Neuronal stem cell (in vitro differentiated cells): ENCODE results near the gene FANK1.

Experiments
- DNase-seq: peaks from one replicate; pipeline ENCODE4 v3.0.0-alpha.2; 2013; ENCODE audit warnings: low spot score
- H2AFZ ChIP-seq: one replicate; pipeline ENCODE4 v1.6.1; 2013; ENCODE audit warnings: mild to moderate bottlenecking, low read length, inconsistent platforms
- H2AK5ac ChIP-seq: 2 replicates; pipeline ENCODE4 v1.6.1; 2013; ENCODE audit warnings: low read depth, mild to moderate bottlenecking, inconsistent platforms, low read length, moderate library complexity, mixed read lengths
- H2BK120ac ChIP-seq: 2 replicates; pipeline ENCODE4 v1.6.1; 2013; ENCODE audit warnings: low read depth, mild to moderate bottlenecking, inconsistent platforms, low read length, moderate library complexity, mixed read lengths
- H2BK12ac ChIP-seq: one replicate; pipeline ENCODE4 v1.6.1; 2013; ENCODE audit warnings: low read length, inconsistent platforms
- H2BK15ac ChIP-seq: 2 replicates; pipeline ENCODE4 v1.6.1; 2013; ENCODE audit warnings: mild to moderate bottlenecking, low read length, inconsistent platforms, mixed read lengths
- H2BK5ac ChIP-seq: one replicate; pipeline ENCODE4 v1.6.1; 2013; ENCODE audit warnings: inconsistent platforms, mild to moderate bottlenecking, low read length, moderate library complexity
- H3K14ac ChIP-seq: one replicate; pipeline ENCODE4 v1.6.1; 2013; ENCODE audit warnings: low read length, inconsistent platforms
- H3K18ac ChIP-seq: 2 replicates; pipeline ENCODE4 v1.6.1; 2013; ENCODE audit warnings: low read length, inconsistent platforms
- H3K23ac ChIP-seq: 2 replicates; pipeline ENCODE4 v1.6.1; 2013; ENCODE audit warnings: low read depth, mild to moderate bottlenecking, mixed read lengths, low read length, inconsistent platforms; ENCODE audit not compliant: poor library complexity
- H3K27ac ChIP-seq: replicated peaks from 3 replicates; pipeline ENCODE4 v1.5.1; 2013; ENCODE audit warnings: low read length, inconsistent platforms
- H3K27me3 ChIP-seq, 3 experiments: 2 replicates each; pipeline ENCODE4 v1.6.1; 2013; ENCODE audit warnings: low read length in 3 of 3, mild to moderate bottlenecking in 2 of 3, inconsistent platforms in 1 of 3, low read depth in 1 of 3, mixed read lengths in 1 of 3, moderate library complexity in 1 of 3; ENCODE audit not compliant: control insufficient read depth in 3 of 3, insufficient read depth in 3 of 3
- H3K36me3 ChIP-seq, 2 donors: replicated peaks in 1 of 2; 2 replicates each; pipeline ENCODE4 v1.6.1; 2013; ENCODE audit warnings: low read length in 2 of 2; ENCODE audit not compliant: control insufficient read depth in 2 of 2, insufficient read depth in 2 of 2
- H3K4ac ChIP-seq: 2 replicates; pipeline ENCODE4 v1.6.1; 2013; ENCODE audit warnings: inconsistent platforms, mild to moderate bottlenecking, low read length, moderate library complexity
- H3K4me1 ChIP-seq, 2 donors: 1 replicate in 1 of 2; 2 replicates in 1 of 2; pipeline ENCODE4 v1.6.1; 2013; ENCODE audit warnings: low read length in 2 of 2, low read depth in 1 of 2; ENCODE audit not compliant: control insufficient read depth in 2 of 2, insufficient read depth in 1 of 2
- H3K4me2 ChIP-seq: one replicate; pipeline ENCODE4 v1.6.1; 2013; ENCODE audit warnings: mild to moderate bottlenecking, low read length, inconsistent platforms; ENCODE audit not compliant: insufficient read depth, poor library complexity, severe bottlenecking
- H3K4me3 ChIP-seq, 2 donors: 2 replicates each; pipeline ENCODE4 v1.5.1; 2013; ENCODE audit warnings: low read length in 2 of 2, mild to moderate bottlenecking in 2 of 2, inconsistent platforms in 1 of 2, moderate library complexity in 1 of 2
- H3K79me1 ChIP-seq: one replicate; pipeline ENCODE4 v1.6.1; 2013; ENCODE audit warnings: low read depth, mild to moderate bottlenecking, inconsistent platforms, low read length, moderate library complexity
- H3K9ac ChIP-seq: one replicate; pipeline ENCODE4 v1.6.1; 2013; ENCODE audit warnings: mild to moderate bottlenecking, low read depth, low read length, inconsistent platforms; ENCODE audit not compliant: poor library complexity
- H3K9me3 ChIP-seq, 2 donors: replicated peaks in 1 of 2; 2 replicates each; pipeline versions ENCODE3 to v1.6.1; 2013; ENCODE audit warnings: low read length in 2 of 2, mild to moderate bottlenecking in 2 of 2, inconsistent platforms in 1 of 2, low read depth in 1 of 2, mixed read lengths in 1 of 2, moderate library complexity in 1 of 2; ENCODE audit not compliant: control insufficient read depth in 2 of 2, insufficient read depth in 1 of 2
- H4K8ac ChIP-seq: one replicate; pipeline ENCODE4 v1.6.1; 2013; ENCODE audit warnings: low read depth, mild to moderate bottlenecking, inconsistent platforms, low read length, moderate library complexity
- H4K91ac ChIP-seq: one replicate; pipeline ENCODE4 v1.6.1; 2013; ENCODE audit warnings: low read length, low read depth, mild to moderate bottlenecking, inconsistent platforms; ENCODE audit not compliant: poor library complexity
- WGBS, 2 donors: extraction: QIAGEN DNeasy Blood & Tissue Kit; methylation state at CpG; one replicate each; pipeline ENCODE4 v1.1.7; 2013; ENCODE audit warnings: missing lambda C conversion rate in 2 of 2, mixed read lengths in 1 of 2; ENCODE audit not compliant: insufficient read length in 2 of 2, insufficient replicate concordance in 1 of 2; ENCODE audit errors: extremely low coverage in 2 of 2; 5-methylcytosine and 5-hydroxymethylcytosine counted together

Gene FANK1

DNA sequence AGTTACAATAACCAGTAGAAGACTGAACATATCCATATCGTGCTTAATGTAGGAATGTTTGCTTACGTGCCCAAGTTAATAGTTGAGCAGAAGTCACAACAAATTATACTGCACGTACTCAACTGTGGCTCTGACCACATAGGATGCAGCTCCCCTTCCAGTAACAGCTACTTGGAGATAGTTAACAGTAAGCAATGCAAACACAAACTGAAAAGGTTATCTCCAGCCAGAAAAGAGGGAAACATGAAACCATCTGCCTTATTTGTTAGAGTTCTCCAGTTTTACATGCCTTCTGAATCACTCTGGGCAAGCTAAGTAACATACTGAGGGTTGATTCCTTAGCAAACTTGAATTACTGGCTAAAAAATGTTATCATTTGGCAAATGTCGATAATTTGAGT is 25.0 kb upstream of the FANK1 start:
- Histone ChIP-seq H2AFZ (no peak overlapping the region), H3K4me3 (no peak overlapping the region), H2BK12ac (no peak overlapping the region), H3K9ac (no peak overlapping the region), H2BK15ac (no peak overlapping the region), H4K8ac (no peak overlapping the region), H3K18ac (no peak overlapping the region), H2BK120ac (no peak overlapping the region), H2BK5ac (no peak overlapping the region), H2AK5ac (no peak overlapping the region), H3K27me3 (no peaks in the 10 kb centered on the region), H3K79me1 (no peaks in the 10 kb centered on the region), H3K4me1 (no peaks in the 10 kb centered on the region), H3K14ac (no peak overlapping the region), H3K27ac (no peak overlapping the region), H3K36me3 (peaks cover 16 to 54% of the 10 kb centered on the region in 2 donors), H4K91ac (no peak overlapping the region), H3K4ac (no peak overlapping the region), H3K4me2 (no peak overlapping the region), H3K23ac (no peak overlapping the region), H3K9me3 (peaks cover 7 to 17% of the 10 kb centered on the region in 2 donors)
- no CpG with 5 or more reads among the region's 4 CpGs for WGBS, 2 donors
- DNase-seq = no peak

DNA sequence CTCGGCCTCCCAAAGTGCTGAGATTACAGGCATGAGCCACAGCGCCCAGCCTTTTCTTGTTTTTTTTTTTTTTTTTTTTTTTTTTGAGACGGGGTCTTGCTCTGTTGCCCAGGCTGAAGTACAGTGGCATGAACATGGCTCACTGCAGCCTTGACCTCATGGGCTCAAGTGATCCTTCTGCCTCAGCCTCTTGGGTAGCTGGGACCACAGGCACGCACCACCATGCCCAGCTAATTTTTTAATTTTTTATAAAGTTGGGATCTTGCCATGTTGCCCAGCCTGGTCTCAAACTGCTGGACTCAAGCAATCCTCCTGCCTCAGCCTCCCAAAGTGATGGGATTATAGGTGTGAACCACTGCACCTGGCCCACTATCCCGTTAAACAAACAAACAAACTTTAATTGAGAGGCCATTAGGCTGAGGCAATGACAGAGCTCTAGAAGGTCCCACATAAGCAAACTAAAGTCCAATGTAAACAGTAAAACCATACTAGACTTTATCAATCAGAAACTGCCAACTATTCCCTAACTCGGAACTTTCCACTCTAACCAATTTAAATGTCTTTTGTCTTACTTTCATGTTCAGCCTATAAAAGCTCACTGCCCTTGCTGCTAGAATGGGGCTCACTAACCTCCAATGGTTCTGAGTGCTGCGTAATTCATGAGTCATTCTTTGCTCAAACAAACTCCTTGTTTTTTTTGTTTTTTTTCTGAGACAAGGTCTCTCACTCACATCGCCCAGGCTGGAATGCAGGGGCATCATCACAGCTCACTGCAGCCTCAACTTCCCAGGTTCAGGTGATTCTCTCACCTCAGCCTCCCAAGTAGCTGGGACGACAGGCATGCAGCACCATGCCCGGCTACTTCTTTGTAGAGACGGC is 17.2 kb upstream of the FANK1 start:
- Histone ChIP-seq H3K27me3 (no peaks in the 10 kb centered on the region), H2BK120ac (no peak overlapping the region), H4K91ac (no peak overlapping the region), H3K4me1 (peaks cover 7 to 11% of the 10 kb centered on the region in 2 donors), H3K4me3 (peak overlapping the region in 1 of 2 donors; percentile 46), H3K23ac (no peak overlapping the region), H2BK15ac (no peak overlapping the region), H3K9ac (no peak overlapping the region), H3K18ac (no peak overlapping the region), H3K9me3 (peaks cover 7 to 38% of the 10 kb centered on the region in 2 donors), H3K4ac (no peak overlapping the region), H3K27ac (peak overlapping the region; percentile 28), H2AFZ (no peak overlapping the region), H3K4me2 (peak overlapping the region; percentile 30), H2BK5ac (no peak overlapping the region), H3K14ac (no peak overlapping the region), H2BK12ac (no peak overlapping the region), H3K79me1 (no peaks in the 10 kb centered on the region), H2AK5ac (no peak overlapping the region), H4K8ac (no peak overlapping the region), H3K36me3 (peaks cover 11 to 56% of the 10 kb centered on the region in 2 donors)
- WGBS, 2 donors = no CpG with 5 or more reads among the region's 11 CpGs
- DNase-seq = no peak

DNA sequence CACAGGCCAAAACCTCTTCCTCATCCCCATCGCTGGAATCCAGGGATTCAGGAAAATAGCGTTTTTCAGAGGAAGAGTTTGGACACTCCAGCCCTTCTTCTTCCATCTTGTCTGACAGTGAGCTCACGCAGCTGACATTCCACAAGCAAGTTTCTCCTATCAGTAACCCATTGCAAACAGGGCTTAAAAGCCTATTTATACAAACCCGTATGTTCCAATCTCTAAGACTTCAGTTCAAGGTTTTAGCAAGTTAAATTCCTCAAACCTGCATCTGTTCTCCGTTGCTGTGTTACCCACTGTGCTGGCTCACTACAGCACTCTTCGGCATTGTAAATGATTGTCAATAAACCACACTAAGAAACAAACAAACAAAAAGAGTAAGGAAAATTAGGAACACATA is 15.6 kb upstream of the FANK1 start:
- no peak overlapping the region for H2BK120ac ChIP-seq
- H3K4me3 ChIP-seq = peak overlapping the region in 1 of 2 donors; percentile 46

DNA sequence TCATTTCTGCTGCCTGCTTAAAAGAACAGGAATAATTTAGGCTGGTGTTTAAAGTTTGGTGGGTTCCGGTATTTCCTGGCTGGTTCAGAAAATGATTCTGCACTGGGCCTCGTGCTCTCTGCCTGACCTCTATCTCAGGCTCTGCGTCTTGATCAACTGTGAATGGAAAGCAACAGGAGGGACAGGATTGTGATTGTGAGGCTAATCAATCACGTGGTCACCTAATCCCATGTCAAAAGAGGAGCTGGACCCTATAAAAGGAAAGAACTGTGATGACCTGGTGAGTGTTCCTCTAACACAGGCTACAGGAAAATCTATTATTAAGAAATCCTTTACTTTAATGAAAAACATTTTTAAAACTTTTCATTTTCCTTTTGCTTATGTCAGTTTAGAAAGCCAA is 15.2 kb upstream of the FANK1 start, which contains the start of gene DHX32:
DHX32 (minus strand) TSS at position 101 of the 400 bp plus-strand sequence. CDS start 468 bp downstream, outside the sequence.
- Histone ChIP-seq H3K9me3 (peaks cover 3 to 22% of the 10 kb centered on the region in 2 donors), H3K27ac (peak within 1 kb of the TSS; percentile 95), H3K79me1 (peaks cover 2% of the 10 kb centered on the region), H3K36me3 (peaks cover 3 to 44% of the 10 kb centered on the region in 2 donors), H2BK5ac (no peak within 1 kb of the TSS), H3K4me2 (peak within 1 kb of the TSS; percentile 34), H2BK12ac (no peak within 1 kb of the TSS), H3K4me3 (peak within 1 kb of the TSS in 1 of 2 donors; percentile 46), H2AFZ (peak within 1 kb of the TSS; percentile 62), H4K91ac (no peak within 1 kb of the TSS), H2BK15ac (no peak within 1 kb of the TSS), H4K8ac (no peak within 1 kb of the TSS), H2BK120ac (no peak within 1 kb of the TSS), H3K14ac (no peak within 1 kb of the TSS), H3K4ac (no peak within 1 kb of the TSS), H3K4me1 (peaks cover 7 to 11% of the 10 kb centered on the region in 2 donors), H2AK5ac (no peak within 1 kb of the TSS), H3K18ac (peak within 1 kb of the TSS; percentile 55), H3K23ac (no peak within 1 kb of the TSS), H3K9ac (no peak within 1 kb of the TSS), H3K27me3 (no peaks in the 10 kb centered on the region)
- no CpG with 5 or more reads among the region's 4 CpGs for WGBS, 2 donors
- DNase-seq = peak; percentile 87

More for the DNA sequence above, 15.6 kb upstream of the FANK1 start:
- Histone ChIP-seq H3K4me2 (peak overlapping the region; percentile 34), H3K27ac (peak overlapping the region; percentile 95), H2AK5ac (no peak overlapping the region), H3K4ac (no peak overlapping the region), H2BK15ac (no peak overlapping the region), H4K8ac (no peak overlapping the region), H3K27me3 (no peaks in the 10 kb centered on the region), H3K4me1 (peaks cover 7 to 11% of the 10 kb centered on the region in 2 donors), H2BK12ac (no peak overlapping the region), H2BK5ac (no peak overlapping the region), H3K18ac (no peak overlapping the region), H4K91ac (no peak overlapping the region), H3K9me3 (peaks cover 5 to 27% of the 10 kb centered on the region in 2 donors), H3K14ac (no peak overlapping the region), H3K9ac (no peak overlapping the region), H2AFZ (peak overlapping the region; percentile 62), H3K79me1 (no peaks in the 10 kb centered on the region), H3K36me3 (peaks cover 5 to 49% of the 10 kb centered on the region in 2 donors), H3K23ac (no peak overlapping the region)
- no peak for DNase-seq
- no CpG with 5 or more reads among the region's 6 CpGs for whole genome bisulfite sequencing, 2 donors
